ENCODE results near the gene TMEM202. TPM values are rescaled to one million over a fixed set of nuclear protein-coding genes. Genes with fewer than 3 reads are reported as not detected.

Gene TMEM202
- total and polyA plus RNA-seq, 2 donors (not counting 1 experiment from before 2014, with no cell fraction given) = not detected

DNA sequence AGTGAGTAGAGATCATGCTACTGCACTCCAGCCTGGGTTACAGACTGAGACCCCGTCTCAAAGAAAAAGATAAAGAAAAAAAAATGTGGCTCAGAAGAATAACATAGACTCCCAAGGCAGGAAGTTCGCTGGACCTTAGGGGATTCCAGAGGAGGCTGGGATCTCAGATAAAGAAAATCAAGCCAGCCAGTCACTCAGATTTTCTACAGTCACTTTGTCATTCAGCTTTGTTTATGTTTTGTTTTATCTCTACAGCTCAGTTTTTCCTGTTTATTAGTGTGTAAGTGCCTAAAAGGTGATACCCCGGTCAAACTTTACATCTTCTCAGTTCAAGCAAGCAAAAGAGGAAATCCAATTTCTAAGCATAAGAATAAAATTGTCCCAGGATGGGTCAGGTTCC is 6.3 kb downstream of the TMEM202 start:
- Mint-ChIP-seq H3K27me3 (peaks cover 56% of the 10 kb centered on the region), H3K27ac (no peak overlapping the region), H3K4me1 (no peaks in the 10 kb centered on the region), H3K4me3 (no peak overlapping the region), H3K9me3 (ENCODE audit: insufficient read depth) (no peaks in the 10 kb centered on the region)
- Histone ChIP-seq H3K4me2 (replicated peaks; ENCODE audit: low read depth, low read length, poor library complexity, severe bottlenecking) (no peak overlapping the region), H3K9ac (ENCODE audit: low read length) (no peak overlapping the region), H3K36me3 (replicated peaks in 1 of 2; ENCODE audit: control extremely low read depth in 1 of 2, control insufficient read depth in 1 of 2, extremely low read depth in 1 of 2, insufficient read depth in 2 of 2, low read length in 1 of 2) (no peaks in the 10 kb centered on the region), H3K4me1 (ENCODE audit: control insufficient read depth in 2 of 2, insufficient read depth in 2 of 2, low read length in 2 of 2) (no peaks in the 10 kb centered on the region), H2AFZ (ENCODE audit: insufficient read depth, low read depth, low read length, poor library complexity, severe bottlenecking) (no peak overlapping the region), H4K20me1 (ENCODE audit: control insufficient read depth, insufficient read depth, low read length, poor library complexity, severe bottlenecking) (no peaks in the 10 kb centered on the region), H3K79me2 (ENCODE audit: control insufficient read depth, insufficient read depth, low read length) (no peaks in the 10 kb centered on the region), H3K27me3 (replicated peaks in 1 of 4; ENCODE audit: control extremely low read depth in 1 of 4, control insufficient read depth in 3 of 4, insufficient read depth in 4 of 4, low read length in 3 of 4) (peaks cover 0 to 24% (median 20%) of the 10 kb centered on the region in 4 experiments), H3K27ac (ENCODE audit: low read length in 2 of 2) (no peak overlapping the region), H3K4me3 (ENCODE audit: control extremely low read depth in 1 of 5, extremely low read depth in 1 of 5, insufficient read depth in 1 of 5, low read depth in 2 of 5, low read length in 4 of 5) (no peak overlapping the region), H3K9me3 (ENCODE audit: control extremely low read depth in 1 of 3, control insufficient read depth in 2 of 3, insufficient read depth in 1 of 3, low read length in 2 of 3) (no peaks in the 10 kb centered on the region)
- intact Hi-C loops (cut with micrococcal nuclease) = no loop called here
- POLR2A ChIA-PET = no interaction called here
- WGBS (ENCODE audit: insufficient coverage) = no CpG with 5 or more reads among the region's 3 CpGs
- ATAC-seq (ENCODE audit: low read depth) (no peak), DNase-seq (no peak)
- TF ChIP-seq, protein P1, sequence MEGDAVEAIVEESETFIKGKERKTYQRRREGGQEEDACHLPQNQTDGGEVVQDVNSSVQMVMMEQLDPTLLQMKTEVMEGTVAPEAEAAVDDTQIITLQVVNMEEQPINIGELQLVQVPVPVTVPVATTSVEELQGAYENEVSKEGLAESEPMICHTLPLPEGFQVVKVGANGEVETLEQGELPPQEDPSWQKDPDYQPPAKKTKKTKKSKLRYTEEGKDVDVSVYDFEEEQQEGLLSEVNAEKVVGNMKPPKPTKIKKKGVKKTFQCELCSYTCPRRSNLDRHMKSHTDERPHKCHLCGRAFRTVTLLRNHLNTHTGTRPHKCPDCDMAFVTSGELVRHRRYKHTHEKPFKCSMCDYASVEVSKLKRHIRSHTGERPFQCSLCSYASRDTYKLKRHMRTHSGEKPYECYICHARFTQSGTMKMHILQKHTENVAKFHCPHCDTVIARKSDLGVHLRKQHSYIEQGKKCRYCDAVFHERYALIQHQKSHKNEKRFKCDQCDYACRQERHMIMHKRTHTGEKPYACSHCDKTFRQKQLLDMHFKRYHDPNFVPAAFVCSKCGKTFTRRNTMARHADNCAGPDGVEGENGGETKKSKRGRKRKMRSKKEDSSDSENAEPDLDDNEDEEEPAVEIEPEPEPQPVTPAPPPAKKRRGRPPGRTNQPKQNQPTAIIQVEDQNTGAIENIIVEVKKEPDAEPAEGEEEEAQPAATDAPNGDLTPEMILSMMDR (IDR thresholded peaks at IDR 0.05) = no peak
- no peak for TF ChIP-seq EZH2 (IDR thresholded peaks at IDR 0.05; ENCODE audit: borderline replicate concordance, insufficient read depth, low read depth, low read length, poor library complexity, severe bottlenecking)
- CTCF ChIA-PET = interaction anchor here (0.6 kb wide), 1 partner anchor 127 kb away, joined by 5 read pairs; no protein-coding TSS in a partner anchor

DNA sequence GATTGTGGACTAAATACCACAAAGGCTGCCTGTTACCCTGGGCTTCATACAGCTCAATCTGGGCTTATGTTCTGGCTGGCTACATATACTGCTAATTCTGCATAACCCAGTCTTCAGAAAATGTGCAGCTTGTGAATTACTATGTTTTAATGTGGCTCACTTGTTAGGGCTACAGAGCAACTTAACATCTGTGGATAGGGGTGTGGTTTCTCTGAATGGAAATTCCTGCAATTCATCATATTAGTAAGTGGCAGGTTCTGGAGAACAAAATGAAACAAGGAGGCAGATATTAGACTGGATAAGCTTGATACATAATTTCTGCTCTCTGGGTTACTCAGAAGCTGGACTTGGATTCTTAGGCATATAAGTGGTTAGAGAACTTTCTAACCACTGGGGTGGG is 6.7 kb downstream of the TMEM202 start:
- H3K79me2 ChIP-seq (ENCODE audit: control insufficient read depth, insufficient read depth, low read length) = no peaks in the 10 kb centered on the region
- no peak overlapping the region for H3K4me2 ChIP-seq (replicated peaks; ENCODE audit: low read depth, low read length, poor library complexity, severe bottlenecking)
- DNase-seq = no peak
- H3K4me3 ChIP-seq (ENCODE audit: control extremely low read depth in 1 of 5, extremely low read depth in 1 of 5, insufficient read depth in 1 of 5, low read depth in 2 of 5, low read length in 4 of 5) = no peak overlapping the region
- peaks cover 0 to 25% (median 20%) of the 10 kb centered on the region in 4 experiments for H3K27me3 ChIP-seq (replicated peaks in 1 of 4; ENCODE audit: control extremely low read depth in 1 of 4, control insufficient read depth in 3 of 4, insufficient read depth in 4 of 4, low read length in 3 of 4)
- H3K9ac ChIP-seq (ENCODE audit: low read length) = no peak overlapping the region
- no peaks in the 10 kb centered on the region for H4K20me1 ChIP-seq (ENCODE audit: control insufficient read depth, insufficient read depth, low read length, poor library complexity, severe bottlenecking)
- no peak overlapping the region for H3K27ac ChIP-seq (ENCODE audit: low read length in 2 of 2)
- H3K4me1 Mint-ChIP-seq = no peaks in the 10 kb centered on the region
- no peak overlapping the region for H3K27ac Mint-ChIP-seq
- H3K4me1 ChIP-seq (ENCODE audit: control insufficient read depth in 2 of 2, insufficient read depth in 2 of 2, low read length in 2 of 2) = no peaks in the 10 kb centered on the region
- intact Hi-C loops (cut with micrococcal nuclease) = no loop called here
- no peaks in the 10 kb centered on the region for H3K9me3 Mint-ChIP-seq (ENCODE audit: insufficient read depth)
- H3K27me3 Mint-ChIP-seq = peaks cover 59% of the 10 kb centered on the region
- ChIA-PET POLR2A (no interaction called here), CTCF (interaction anchor here (0.6 kb wide), 2 partner anchors 127 to 403 kb away, joined by 4 to 5 read pairs; no protein-coding TSS in a partner anchor)
- no peak overlapping the region for H2AFZ ChIP-seq (ENCODE audit: insufficient read depth, low read depth, low read length, poor library complexity, severe bottlenecking)
- H3K9me3 ChIP-seq (ENCODE audit: control extremely low read depth in 1 of 3, control insufficient read depth in 2 of 3, insufficient read depth in 1 of 3, low read length in 2 of 3) = no peaks in the 10 kb centered on the region
- H3K36me3 ChIP-seq (replicated peaks in 1 of 2; ENCODE audit: control extremely low read depth in 1 of 2, control insufficient read depth in 1 of 2, extremely low read depth in 1 of 2, insufficient read depth in 2 of 2, low read length in 1 of 2) = no peaks in the 10 kb centered on the region
- ATAC-seq (ENCODE audit: low read depth) = no peak
- TF ChIP-seq, protein P1 (IDR thresholded peaks at IDR 0.05) = no peak
- H3K4me3 Mint-ChIP-seq = no peak overlapping the region

Data from B cell (primary cell).